GM12878 (cell line): ENCODE data around the gene TTC22. TPM values are rescaled to one million over a fixed set of nuclear protein-coding genes. Genes with fewer than 3 reads are reported as not detected.

ENCODE experiments used
- ATAC-seq: fragments of 200-7000 bp; cut with Tn5 transposase; 3 replicates; pipeline ENCODE4 v1.9.1; 2020; ENCODE audit warnings: mild to moderate bottlenecking, moderate library complexity
- BruUV-seq: library from RNA; stranded (reverse); fragments of 400-500 nt; replicated peaks from 2 replicates; lab custom pipeline; 2021; lab: Mats Ljungman, UMichigan
- CTCF ChIA-PET: fragments of 300-600 bp; sonication (Branson Sonifier 250); formaldehyde crosslinking; extraction: SDS; loops from one replicate; lab custom pipeline; 2021; ENCODE audit warnings: inconsistent platforms; lab: Yijun Ruan, JAX
- POLR2A ChIA-PET: fragments of 350-600 bp; formaldehyde crosslinking; extraction: SDS; loops from one replicate; lab custom pipeline; 2021; ENCODE audit warnings: inconsistent platforms; lab: Charles Lee
- RAD21 ChIA-PET: fragments of 300-600 bp; sonication (Branson Sonifier 250); formaldehyde crosslinking; loops from one replicate; lab custom pipeline; 2023; ENCODE audit warnings: antibody characterized with exemption; ENCODE audit not compliant: unreplicated experiment; lab: Charles Lee
- SMC1A ChIA-PET: fragments of 300-600 bp; sonication (Branson Sonifier 250); formaldehyde crosslinking; loops from one replicate; lab custom pipeline; 2023; ENCODE audit not compliant: unreplicated experiment, uncharacterized antibody; lab: Charles Lee
- DNase-seq: peaks from one replicate; pipeline ENCODE4 v3.0.0-alpha.2; 2011; ENCODE audit warnings: low read depth, low spot score
- FAIRE-seq: peaks from 3 replicates; lab custom pipeline; 2011; peaks lifted over from hg19 to GRCh38; lab: Jason Lieb, UNC
- H2AFZ ChIP-seq: 2 replicates; pipeline ENCODE4 v1.6.0; 2011; ENCODE audit warnings: low read depth, low read length, control low read depth; ENCODE audit not compliant: control insufficient read depth
- H3K27ac ChIP-seq: 2 replicates; pipeline ENCODE4 v1.5.1; 2011; ENCODE audit warnings: control low read depth; ENCODE audit not compliant: control insufficient read depth, insufficient read depth
- H3K27me3 ChIP-seq, 2 experiments: replicated peaks in 1 of 2; 2 replicates each; pipeline versions ENCODE4 v1.6.0 to v1.6.1; 2011; ENCODE audit warnings: low read length in 1 of 2; ENCODE audit not compliant: control insufficient read depth in 2 of 2, insufficient read depth in 2 of 2
- H3K36me3 ChIP-seq, 2 experiments: 2 replicates each; pipeline ENCODE4 v1.5.1; 2011; ENCODE audit warnings: low read length in 1 of 2; ENCODE audit not compliant: control insufficient read depth in 2 of 2, insufficient read depth in 2 of 2
- H3K4me1 ChIP-seq: 2 replicates; pipeline ENCODE4 v1.6.1; 2011; ENCODE audit warnings: mild to moderate bottlenecking, low read length, moderate library complexity, mixed read lengths; ENCODE audit not compliant: control insufficient read depth, insufficient read depth
- H3K4me2 ChIP-seq: 2 replicates; pipeline ENCODE4 v1.6.0; 2011; ENCODE audit warnings: control low read depth; ENCODE audit not compliant: control insufficient read depth, insufficient read depth
- H3K4me3 ChIP-seq: fragments of 200-600 bp; sonication (generic); 2 replicates; pipeline ENCODE4 v1.5.1; 2016
- H3K79me2 ChIP-seq: 2 replicates; pipeline ENCODE4 v1.6.0; 2011; ENCODE audit warnings: low read length; ENCODE audit not compliant: control insufficient read depth, insufficient read depth
- H3K9ac ChIP-seq: 2 replicates; pipeline ENCODE4 v1.8.0; 2011; ENCODE audit warnings: low read length, control low read depth, mixed read lengths; ENCODE audit not compliant: control insufficient read depth, insufficient read depth
- H3K9me3 ChIP-seq: replicated peaks from 3 replicates; pipeline ENCODE4 v1.5.1; 2011; ENCODE audit warnings: mild to moderate bottlenecking, low read length; ENCODE audit not compliant: control insufficient read depth, insufficient read depth
- H4K20me1 ChIP-seq: 2 replicates; pipeline ENCODE4 v1.6.0; 2011; ENCODE audit not compliant: control insufficient read depth, insufficient read depth
- BHLHE40 ChIP-seq, 2 experiments: fragments of 450-650 bp in 1 of 2; IDR thresholded peaks; 2 replicates each; pipeline ENCODE4 v1.6.1; 2011 to 2017; ENCODE audit warnings: low read depth in 2 of 2, borderline replicate concordance in 1 of 2, improper control_type of control experiment in 1 of 2, low read length in 1 of 2, mild to moderate bottlenecking in 1 of 2
- BRCA1 ChIP-seq: IDR thresholded peaks from 2 replicates; pipeline ENCODE4 v1.6.1; 2011; ENCODE audit warnings: low read depth, low read length, improper control_type of control experiment
- JUND ChIP-seq: IDR thresholded peaks from 2 replicates; pipeline ENCODE4 v1.6.1; 2012; ENCODE audit warnings: low read depth, mild to moderate bottlenecking, low read length, improper control_type of control experiment, moderate library complexity
- MEF2A ChIP-seq: IDR thresholded peaks from 2 replicates; pipeline ENCODE4 v1.6.1; 2011; ENCODE audit warnings: low read depth, mild to moderate bottlenecking, low read length, moderate library complexity; ENCODE audit not compliant: insufficient read depth
- PAX5 ChIP-seq: IDR thresholded peaks from 2 replicates; pipeline ENCODE4 v1.6.1; 2011; ENCODE audit warnings: low read depth, low read length, borderline replicate concordance
- PAX8 ChIP-seq: fragments of 450-650 bp; IDR thresholded peaks from 2 replicates; pipeline ENCODE4 v1.6.1; 2017; ENCODE audit warnings: mild to moderate bottlenecking, moderate library complexity
- RAD51 ChIP-seq: fragments of 450-650 bp; IDR thresholded peaks from 2 replicates; pipeline ENCODE4 v1.6.1; 2016; ENCODE audit warnings: moderate library complexity, mild to moderate bottlenecking, inconsistent platforms
- SIX5 ChIP-seq: IDR thresholded peaks from 2 replicates; pipeline ENCODE4 v1.6.1; 2011; ENCODE audit warnings: mild to moderate bottlenecking, low read depth, low read length, moderate library complexity; ENCODE audit not compliant: severe bottlenecking
- STAT3 ChIP-seq: IDR thresholded peaks from 2 replicates; pipeline ENCODE4 v1.6.1; 2011; ENCODE audit warnings: low read depth, low read length, improper control_type of control experiment
- TBL1XR1 ChIP-seq: IDR thresholded peaks from 2 replicates; pipeline ENCODE4 v1.6.1; 2012; ENCODE audit warnings: low read depth, low read length, improper control_type of control experiment
- TCF12 ChIP-seq: IDR thresholded peaks from 2 replicates; pipeline ENCODE4 v1.6.1; 2011; ENCODE audit warnings: low read depth, mild to moderate bottlenecking, low read length
- ZNF622 ChIP-seq: fragments of 450-650 bp; IDR thresholded peaks from 2 replicates; pipeline ENCODE4 v1.6.1; 2017; ENCODE audit warnings: mild to moderate bottlenecking, inconsistent platforms
- WGBS: methylation state at CpG from one replicate; pipeline ENCODE4 v1.1.6; 2016; ENCODE audit warnings: low lambda C conversion rate; ENCODE audit not compliant: insufficient replicate concordance, insufficient coverage; ENCODE audit errors: missing lambda C conversion rate; 5-methylcytosine and 5-hydroxymethylcytosine counted together
- in situ Hi-C: fragments of 300-500 bp; cut with MboI; formaldehyde crosslinking; loops from 9 replicates; pipeline ENCODE4 v1.14.3; 2018; ENCODE audit warnings: mixed read lengths
- intact Hi-C: fragments of 100-400 bp; cut with micrococcal nuclease; formaldehyde crosslinking; loops from one replicate; pipeline ENCODE4 v1.14.2; 2022; ENCODE audit not compliant: unreplicated experiment
- polyA plus RNA-seq, 11 experiments: library from polyadenylated mRNA; depleted of rRNA in 4 of 11; unstranded in 6 of 11; stranded (reverse) in 5 of 11; fragments of >200 nt; fragmentation: Nextera tagmentation in 4 of 11; fragmentation: Illumina TruSeq in 1 of 11; extraction: Ambion mirVana in 4 of 11; extraction: Trizol in 1 of 11; gene quantifications; 1 replicate in 1 of 11; 2 replicates in 10 of 11; pipeline versions ENCODE4 v1.2.1 to v1.2.3, GENCODE V29; 2011 to 2016; ENCODE audit warnings: inconsistent platforms in 2 of 11, missing spikeins in 2 of 11, low read depth in 1 of 11
- total RNA-seq, 4 experiments: library from RNA; depleted of rRNA in 3 of 4; stranded (reverse); fragments of >200 nt in 3 of 4; fragmentation: Illumina TruSeq in 1 of 4; extraction: Trizol in 1 of 4; gene quantifications; 2 replicates each; pipeline versions ENCODE4 v1.2.1 to v1.2.3, GENCODE V29; 2013 to 2021
- TF ChIP-seq, protein P1 (sequence below): fragments of 450-650 bp; IDR thresholded peaks from 2 replicates; pipeline ENCODE4 v1.6.1; 2018; ENCODE audit warnings: borderline replicate concordance, mild to moderate bottlenecking; ENCODE audit not compliant: partially characterized antibody

The TTC22 gene
- total and polyA plus RNA-seq, 10 of the 15 experiments (the other 5 are each of a cell fraction or from before 2014, with no cell fraction given), result 0.64 to 5.1 (median 1.9) TPM

DNA sequence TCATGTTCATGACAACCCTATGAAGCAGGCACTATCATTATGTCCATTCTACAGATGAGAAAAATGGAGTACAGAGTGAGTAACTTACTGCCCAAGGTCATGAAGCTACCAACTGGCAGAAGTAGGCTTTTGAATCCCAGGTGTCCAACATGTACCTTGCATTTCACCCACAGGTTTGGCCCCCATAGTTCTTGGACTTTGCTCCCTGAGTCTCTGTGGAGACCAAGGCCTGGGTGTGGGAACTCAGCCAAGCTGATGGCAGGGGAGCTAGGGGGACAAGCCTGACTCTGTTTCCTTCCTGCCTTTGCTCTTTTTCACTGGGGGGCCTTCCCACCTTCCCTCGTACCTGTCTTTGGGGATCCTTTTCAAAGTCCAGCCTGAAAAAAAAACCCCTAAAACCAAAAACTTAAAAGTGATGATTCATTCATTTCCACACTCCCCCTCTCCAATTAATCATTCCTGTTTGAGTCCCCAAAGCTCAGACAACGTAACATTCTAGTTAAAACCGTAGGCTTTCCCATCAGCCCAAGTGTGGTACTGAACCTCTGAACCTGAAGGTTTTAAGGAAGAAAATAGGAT lies 8.5 kb upstream of the TTC22 start:
- TF ChIP-seq SIX5, result no peak
- no peak for TF ChIP-seq PAX8
- SMC1A ChIA-PET, result interaction anchor here (0.6 to 1.7 kb wide), 10 partner anchors 8 to 949 kb away, joined by 3 to 14 read pairs (median 5); no protein-coding TSS in a partner anchor
- intact Hi-C loops (loop anchor here (1.0 to 5.0 kb wide), 6 partner anchors 137 to 739 kb away; partner anchors contain the start of gene SSBP3), in situ Hi-C loops (loop anchor here (5.0 kb wide), 1 partner anchor 142 kb away; no protein-coding TSS in a partner anchor)
- Histone ChIP-seq H3K9ac (no peak overlapping the region), H3K4me2 (no peak overlapping the region), H3K27me3 (no peaks in the 10 kb centered on the region), H2AFZ (no peak overlapping the region), H3K4me3 (no peak overlapping the region), H4K20me1 (no peaks in the 10 kb centered on the region), H3K27ac (no peak overlapping the region), H3K36me3 (no peaks in the 10 kb centered on the region), H3K4me1 (peaks cover 17% of the 10 kb centered on the region), H3K9me3 (no peaks in the 10 kb centered on the region), H3K79me2 (no peaks in the 10 kb centered on the region)
- CTCF ChIA-PET, result interaction anchor here (0.6 to 3.0 kb wide), 20 partner anchors 9 to 951 kb away, joined by 3 to 12 read pairs (median 4); partner anchors contain the start of gene TTC22
- BruUV-seq, result no TSS peak
- FAIRE-seq, result no peak
- no peak for ATAC-seq
- POLR2A ChIA-PET, result no interaction called here
- DNase-seq, result no peak
- RAD21 ChIA-PET, result interaction anchor here (0.6 to 1.7 kb wide), 10 partner anchors 9 to 949 kb away, joined by 3 to 7 read pairs (median 4); partner anchors contain the start of genes TTC22 and TTC4
- 7% methylated on average over 3 of the region's 3 CpGs for WGBS

DNA sequence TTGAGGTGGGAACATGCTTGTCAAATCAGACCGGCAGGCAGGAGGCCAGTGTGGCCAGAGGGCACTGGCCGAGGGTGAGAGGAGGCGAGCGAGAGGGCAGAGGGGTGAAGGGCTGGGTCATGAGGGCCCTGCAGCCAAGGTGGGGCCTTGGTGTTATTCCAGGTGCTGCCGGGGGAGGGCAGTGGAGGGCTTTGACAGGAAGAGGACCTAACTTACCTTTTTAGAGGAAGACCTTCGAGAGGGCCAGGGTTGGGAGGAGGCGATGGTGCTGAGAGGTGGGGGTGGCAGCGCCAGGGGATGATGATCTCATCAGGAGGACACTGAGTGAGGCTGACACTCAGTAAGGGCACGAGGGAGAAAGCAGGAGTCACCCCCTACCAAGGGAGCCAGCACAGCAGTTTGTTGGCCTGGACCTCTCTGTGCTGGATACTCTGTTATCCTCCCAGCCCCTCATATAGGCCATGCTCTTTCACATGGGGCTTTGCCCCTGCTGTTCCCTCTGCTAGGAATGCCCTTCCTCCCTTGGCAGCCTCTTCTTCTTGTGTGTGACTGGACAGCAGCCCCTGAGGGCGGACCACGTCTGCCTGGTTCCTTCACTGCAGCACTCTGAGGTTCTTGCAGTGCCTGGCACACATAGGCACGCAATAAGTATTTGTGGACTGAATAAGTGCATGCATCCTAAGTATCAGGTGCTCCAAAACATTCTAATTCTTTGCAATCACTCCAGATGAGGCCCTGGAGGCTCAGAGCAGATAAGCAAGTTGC lies 7.5 kb upstream of the TTC22 start:
- no peak overlapping the region for H3K4me3 ChIP-seq
- RAD21 ChIA-PET, result interaction anchor here (1.1 to 1.6 kb wide), 2 partner anchors 136 to 727 kb away, joined by 4 to 5 read pairs; no protein-coding TSS in a partner anchor
- no peak for ATAC-seq
- DNase-seq, result no peak
- in situ Hi-C loops, result no loop called here
- BruUV-seq, result no TSS peak
- FAIRE-seq, result no peak
- no peak overlapping the region for H2AFZ ChIP-seq
- no peak overlapping the region for H3K4me2 ChIP-seq
- 49% methylated on average over 11 of the region's 12 CpGs for WGBS
- POLR2A ChIA-PET, result no interaction called here
- CTCF ChIA-PET, result interaction anchor here (1.3 to 3.0 kb wide), 5 partner anchors 8 to 948 kb away, joined by 3 to 12 read pairs (median 9); partner anchors contain the start of gene TTC22
- no peaks in the 10 kb centered on the region for H3K36me3 ChIP-seq
- SMC1A ChIA-PET, result no interaction called here
- peaks cover 19% of the 10 kb centered on the region for H3K4me1 ChIP-seq
- H3K27ac ChIP-seq, result no peak overlapping the region
- H3K9me3 ChIP-seq, result no peaks in the 10 kb centered on the region
- H3K79me2 ChIP-seq, result no peaks in the 10 kb centered on the region
- H3K27me3 ChIP-seq, result no peaks in the 10 kb centered on the region
- intact Hi-C loops, result no loop called here
- no peak overlapping the region for H3K9ac ChIP-seq
- H4K20me1 ChIP-seq, result no peaks in the 10 kb centered on the region
- TF ChIP-seq, protein P1, sequence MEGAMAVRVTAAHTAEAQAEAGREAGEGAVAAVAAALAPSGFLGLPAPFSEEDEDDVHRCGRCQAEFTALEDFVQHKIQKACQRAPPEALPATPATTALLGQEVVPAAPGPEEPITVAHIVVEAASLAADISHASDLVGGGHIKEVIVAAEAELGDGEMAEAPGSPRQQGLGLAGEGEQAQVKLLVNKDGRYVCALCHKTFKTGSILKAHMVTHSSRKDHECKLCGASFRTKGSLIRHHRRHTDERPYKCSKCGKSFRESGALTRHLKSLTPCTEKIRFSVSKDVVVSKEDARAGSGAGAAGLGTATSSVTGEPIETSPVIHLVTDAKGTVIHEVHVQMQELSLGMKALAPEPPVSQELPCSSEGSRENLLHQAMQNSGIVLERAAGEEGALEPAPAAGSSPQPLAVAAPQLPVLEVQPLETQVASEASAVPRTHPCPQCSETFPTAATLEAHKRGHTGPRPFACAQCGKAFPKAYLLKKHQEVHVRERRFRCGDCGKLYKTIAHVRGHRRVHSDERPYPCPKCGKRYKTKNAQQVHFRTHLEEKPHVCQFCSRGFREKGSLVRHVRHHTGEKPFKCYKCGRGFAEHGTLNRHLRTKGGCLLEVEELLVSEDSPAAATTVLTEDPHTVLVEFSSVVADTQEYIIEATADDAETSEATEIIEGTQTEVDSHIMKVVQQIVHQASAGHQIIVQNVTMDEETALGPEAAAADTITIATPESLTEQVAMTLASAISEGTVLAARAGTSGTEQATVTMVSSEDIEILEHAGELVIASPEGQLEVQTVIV, result no peak
- TF ChIP-seq JUND (no peak), BRCA1 (no peak), MEF2A (no peak), TBL1XR1 (no peak), RAD51 (no peak), STAT3 (no peak), BHLHE40 (IDR thresholded peaks at IDR 0.05; ENCODE audit: borderline replicate concordance in 1 of 2, low read depth in 2 of 2, low read length in 1 of 2) (no peak), ZNF622 (no peak), TCF12 (no peak), PAX5 (no peak)
